ENCODE measurements around the gene MPV17L2.
A peak's percentile ranks its signal among the peaks of the same experiment; 100 is the strongest.

MPV17L2 gene

GRCh38 chr19:18219911-18220631 is 27.1 kb downstream of the MPV17L2 start:
- no peak for TF ChIP-seq MAX (IDR thresholded peaks at IDR 0.05; ENCODE audit: low read depth, low read length)
- no peak for TF ChIP-seq CTCF (IDR thresholded peaks at IDR 0.05; ENCODE audit: low read depth, low read length)
- TF ChIP-seq POLR2A (IDR thresholded peaks at IDR 0.05; ENCODE audit: extremely low read depth, insufficient read length): no peak
- no peak for TF ChIP-seq MYC (IDR thresholded peaks at IDR 0.05; ENCODE audit: low read depth, low read length)
- DNase-seq (ENCODE audit: low read depth): no peak
- H3K4me3 ChIP-seq (ENCODE audit: low read depth, low read length): no peak overlapping the region

- no peak for DNase-seq (ENCODE audit: low read depth)
- H3K4me3 ChIP-seq (ENCODE audit: low read depth, low read length): no peak overlapping the region
- TF ChIP-seq CTCF (IDR thresholded peaks at IDR 0.05; ENCODE audit: low read depth, low read length) (no peak), MYC (IDR thresholded peaks at IDR 0.05; ENCODE audit: low read depth, low read length) (no peak), POLR2A (IDR thresholded peaks at IDR 0.05; ENCODE audit: extremely low read depth, insufficient read length) (no peak), MAX (IDR thresholded peaks at IDR 0.05; ENCODE audit: low read depth, low read length) (no peak)
Measured at GRCh38 chr19:18220632-18221275, 27.7 kb downstream of the MPV17L2 start.

- no peak for TF ChIP-seq POLR2A (IDR thresholded peaks at IDR 0.05; ENCODE audit: extremely low read depth, insufficient read length)
- no peak for TF ChIP-seq MAX (IDR thresholded peaks at IDR 0.05; ENCODE audit: low read depth, low read length)
- TF ChIP-seq MYC (IDR thresholded peaks at IDR 0.05; ENCODE audit: low read depth, low read length): no peak
- TF ChIP-seq CTCF (IDR thresholded peaks at IDR 0.05; ENCODE audit: low read depth, low read length): no peak
- peak; percentile 30 for DNase-seq (ENCODE audit: low read depth)
- no peak overlapping the region for H3K4me3 ChIP-seq (ENCODE audit: low read depth, low read length)
Measured at GRCh38 chr19:18221815-18222725, 29.1 kb downstream of the MPV17L2 start.

GRCh38 chr19:18223860-18224524 is 31.0 kb downstream of the MPV17L2 start:
- no peak for DNase-seq (ENCODE audit: low read depth)
- TF ChIP-seq POLR2A (IDR thresholded peaks at IDR 0.05; ENCODE audit: extremely low read depth, insufficient read length): no peak
- no peak for TF ChIP-seq MYC (IDR thresholded peaks at IDR 0.05; ENCODE audit: low read depth, low read length)
- no peak for TF ChIP-seq MAX (IDR thresholded peaks at IDR 0.05; ENCODE audit: low read depth, low read length)
- no peak for TF ChIP-seq CTCF (IDR thresholded peaks at IDR 0.05; ENCODE audit: low read depth, low read length)
- H3K4me3 ChIP-seq (ENCODE audit: low read depth, low read length): no peak overlapping the region

Measured in NB4 (cell line).